IMR-90 (cell line): ENCODE results near the gene CWC22. TPM values are rescaled to one million over a fixed set of nuclear protein-coding genes. Genes with fewer than 3 reads are reported as not detected.

Experiments
- ATAC-seq: fragments of 200-7000 bp; cut with Tn5 transposase; 2 replicates; pipeline ENCODE4 v1.9.1; 2020; ENCODE audit warnings: low read depth, mild to moderate bottlenecking, moderate library complexity
- BruUV-seq: library from RNA; stranded (reverse); fragments of 400-500 nt; replicated peaks from 2 replicates; lab custom pipeline; 2021; lab: Mats Ljungman, UMichigan
- CTCF ChIA-PET: fragments of 300-600 bp; formaldehyde crosslinking; extraction: SDS; loops from one replicate; lab custom pipeline; 2021; ENCODE audit warnings: antibody characterized with exemption; lab: Yijun Ruan, JAX
- POLR2A ChIA-PET: fragments of 300-600 bp; sonication (Branson Sonifier 250); formaldehyde crosslinking; loops from one replicate; lab custom pipeline; 2022; ENCODE audit warnings: antibody characterized with exemption; ENCODE audit not compliant: unreplicated experiment; lab: Charles Lee
- DNase-seq: peaks from one replicate; pipeline ENCODE4 v3.0.0; 2013
- H2AFZ ChIP-seq: replicated peaks from 2 replicates; pipeline ENCODE3; 2013; ENCODE audit warnings: low read length, mild to moderate bottlenecking; ENCODE audit not compliant: poor library complexity
- H2AK5ac ChIP-seq: 2 replicates; pipeline ENCODE4 v1.6.1; 2013; ENCODE audit warnings: low read depth, low read length, inconsistent platforms
- H2AK9ac ChIP-seq: replicated peaks from 2 replicates; pipeline ENCODE3; 2013; ENCODE audit warnings: mild to moderate bottlenecking, low read depth, low read length, moderate library complexity; ENCODE audit not compliant: poor library complexity
- H2BK120ac ChIP-seq: 2 replicates; pipeline ENCODE4 v1.6.1; 2013; ENCODE audit warnings: low read depth, low read length, inconsistent platforms
- H2BK15ac ChIP-seq: 3 replicates; pipeline ENCODE4 v1.6.1; 2013; ENCODE audit warnings: low read depth, low read length, inconsistent platforms
- H2BK20ac ChIP-seq: 2 replicates; pipeline ENCODE4 v1.6.1; 2013; ENCODE audit warnings: low read depth, mild to moderate bottlenecking, inconsistent platforms, low read length, moderate library complexity
- H2BK5ac ChIP-seq: 2 replicates; pipeline ENCODE4 v1.6.1; 2013; ENCODE audit warnings: mild to moderate bottlenecking, low read depth, low read length, inconsistent platforms; ENCODE audit not compliant: poor library complexity, severe bottlenecking
- H3K14ac ChIP-seq: replicated peaks from 2 replicates; pipeline ENCODE4 v1.6.1; 2013; ENCODE audit warnings: low read depth, low read length, inconsistent platforms
- H3K18ac ChIP-seq: 2 replicates; pipeline ENCODE4 v1.6.1; 2013; ENCODE audit warnings: low read depth, low read length, control low read depth
- H3K23ac ChIP-seq: 2 replicates; pipeline ENCODE4 v1.6.1; 2013; ENCODE audit warnings: low read depth, low read length, inconsistent platforms
- H3K27ac ChIP-seq: 2 replicates; pipeline ENCODE4 v1.5.1; 2013; ENCODE audit warnings: mild to moderate bottlenecking, control low read depth, low read length; ENCODE audit not compliant: insufficient read depth
- H3K27me3 ChIP-seq: 2 replicates; pipeline ENCODE4 v1.6.1; 2013; ENCODE audit warnings: low read length; ENCODE audit not compliant: control insufficient read depth, insufficient read depth
- H3K36me3 ChIP-seq: 2 replicates; pipeline ENCODE4 v1.6.1; 2013; ENCODE audit warnings: low read length, mixed read lengths; ENCODE audit not compliant: control insufficient read depth, insufficient read depth
- H3K4ac ChIP-seq: 2 replicates; pipeline ENCODE4 v1.6.1; 2013; ENCODE audit warnings: low read depth, low read length, inconsistent platforms
- H3K4me1 ChIP-seq: 2 replicates; pipeline ENCODE4 v1.6.1; 2013; ENCODE audit warnings: low read length, mixed read lengths; ENCODE audit not compliant: control insufficient read depth, insufficient read depth
- H3K4me2 ChIP-seq: 2 replicates; pipeline ENCODE4 v1.6.1; 2013; ENCODE audit warnings: low read depth, mild to moderate bottlenecking, control low read depth, low read length, moderate library complexity
- H3K4me3 ChIP-seq: 2 replicates; pipeline ENCODE4 v1.5.1; 2013; ENCODE audit warnings: low read depth, mild to moderate bottlenecking, control low read depth, low read length, moderate library complexity; ENCODE audit not compliant: insufficient read depth
- H3K56ac ChIP-seq: 2 replicates; pipeline ENCODE4 v1.6.1; 2013; ENCODE audit warnings: low read length, inconsistent platforms; ENCODE audit not compliant: insufficient read depth; ENCODE audit errors: extremely low read depth
- H3K79me1 ChIP-seq, 2 experiments: 2 replicates each; pipeline ENCODE4 v1.6.1; 2013; ENCODE audit warnings: low read length in 2 of 2, inconsistent platforms in 1 of 2, low read depth in 1 of 2
- H3K9ac ChIP-seq: 2 replicates; pipeline ENCODE4 v1.6.1; 2013; ENCODE audit warnings: low read depth, low read length, control low read depth
- H3K9me1 ChIP-seq: 2 replicates; pipeline ENCODE4 v1.6.1; 2013; ENCODE audit warnings: low read length, inconsistent platforms; ENCODE audit not compliant: insufficient read depth
- H3K9me3 ChIP-seq: 2 replicates; pipeline ENCODE4 v1.6.1; 2013; ENCODE audit warnings: low read length; ENCODE audit not compliant: control insufficient read depth, insufficient read depth
- H4K20me1 ChIP-seq: 2 replicates; pipeline ENCODE4 v1.6.1; 2013; ENCODE audit warnings: low read length, inconsistent platforms; ENCODE audit not compliant: insufficient read depth
- H4K5ac ChIP-seq: 2 replicates; pipeline ENCODE4 v1.6.1; 2013; ENCODE audit warnings: mild to moderate bottlenecking, low read depth, low read length, control low read depth
- H4K8ac ChIP-seq, 2 experiments: 2 replicates each; pipeline ENCODE4 v1.6.1; 2013; ENCODE audit warnings: low read depth in 2 of 2, low read length in 2 of 2, control low read depth in 1 of 2, inconsistent platforms in 1 of 2
- H4K91ac ChIP-seq: 2 replicates; pipeline ENCODE4 v1.6.1; 2013; ENCODE audit warnings: low read depth, low read length, inconsistent platforms; ENCODE audit not compliant: insufficient read depth
- CTCF ChIP-seq: conservative IDR thresholded peaks from 2 replicates; pipeline ENCODE4 v1.5.1; 2012; ENCODE audit warnings: mild to moderate bottlenecking, low read depth, low read length, improper control_type of control experiment
- USF2 ChIP-seq: fragments of 150-350 bp; IDR thresholded peaks from 2 replicates; pipeline ENCODE4 v1.6.1; 2017; ENCODE audit warnings: mild to moderate bottlenecking, antibody characterized with exemption, low read length, low read depth
- WGBS, 2 experiments: methylation state at CpG; one replicate each; pipeline versions ENCODE4 v1.1.5 to v1.1.7; 2013; ENCODE audit warnings: missing lambda C conversion rate in 2 of 2; ENCODE audit not compliant: insufficient read length in 1 of 2; ENCODE audit errors: extremely low coverage in 2 of 2; 5-methylcytosine and 5-hydroxymethylcytosine counted together
- dilution Hi-C: fragments of 300-500 bp; cut with HindIII; formaldehyde crosslinking; loops from one replicate; pipeline ENCODE4 v1.14.3; 2018; ENCODE audit warnings: low sequenced_read_pairs; ENCODE audit not compliant: unreplicated experiment
- in situ Hi-C: fragments of 300-500 bp; cut with MboI; formaldehyde crosslinking; loops from 3 replicates; pipeline ENCODE4 v1.14.3; 2019; ENCODE audit warnings: low sequenced_read_pairs, inconsistent platforms, mixed read lengths
- intact Hi-C: fragments of 100-400 bp; cut with micrococcal nuclease; formaldehyde crosslinking; loops from 2 replicates; pipeline ENCODE4 v1.10.0; 2022
- microRNA-seq, 2 experiments: library from miRNA; stranded (forward) in 1 of 2; unstranded in 1 of 2; fragments of 10-50 nt in 1 of 2; fragments of <30 nt in 1 of 2; gene quantifications in 1 of 2; microRNA quantifications in 1 of 2; one replicate each; pipeline versions ENCODE3 to v1.1.0; 2013 to 2020; ENCODE audit not compliant: insufficient read depth in 1 of 2, insufficient read length in 1 of 2, unreplicated experiment in 1 of 2
- polyA plus RNA-seq, 3 experiments: library from polyadenylated mRNA; depleted of rRNA; stranded (reverse); fragments of >200 nt; gene quantifications; 2 replicates each; pipeline ENCODE4 v1.2.3, GENCODE V29; 2012; ENCODE audit warnings: low replicate concordance in 1 of 3
- small RNA-seq, 5 experiments: library from RNA; depleted of rRNA; stranded (forward); fragments of <200 nt; gene quantifications; one replicate each; pipeline ENCODE3, GENCODE V24; 2012
- total RNA-seq: library from RNA; depleted of rRNA; stranded (reverse); fragments of >200 nt; gene quantifications from 2 replicates; pipeline ENCODE4 v1.2.3, GENCODE V29; 2012; rRNA removed

CWC22 gene
- total and polyA plus RNA-seq, 2 of the 4 experiments (the other 2 are of a cell fraction): 4.5 to 17.9 TPM

GRCh38 chr2:179898873-179899272, 108.2 kb downstream of the CWC22 start:
- Histone ChIP-seq H3K9me3 (no peaks in the 10 kb centered on the region), H3K4me1 (no peaks in the 10 kb centered on the region), H4K20me1 (no peaks in the 10 kb centered on the region), H2BK15ac (no peak overlapping the region), H2AK5ac (no peak overlapping the region), H3K4ac (no peak overlapping the region), H2BK5ac (no peak overlapping the region), H3K4me2 (no peak overlapping the region), H3K4me3 (no peak overlapping the region), H3K36me3 (no peaks in the 10 kb centered on the region), H3K23ac (no peak overlapping the region), H4K91ac (no peak overlapping the region), H4K8ac (no peak overlapping the region), H3K9ac (no peak overlapping the region), H3K27me3 (no peaks in the 10 kb centered on the region), H2AFZ (no peak overlapping the region), H3K27ac (no peak overlapping the region), H3K18ac (no peak overlapping the region), H3K9me1 (no peaks in the 10 kb centered on the region), H2BK120ac (no peak overlapping the region), H2AK9ac (no peak overlapping the region), H2BK20ac (no peak overlapping the region), H3K56ac (no peak overlapping the region), H4K5ac (no peak overlapping the region), H3K79me1 (no peaks in the 10 kb centered on the region), H3K14ac (no peak overlapping the region)
- intact Hi-C loops: no loop called here
- TF ChIP-seq CTCF (peak; percentile 29), USF2 (no peak)
- no CpG with 5 or more reads among the region's 4 CpGs for WGBS, 2 experiments
- DNase-seq (peak; percentile 17), ATAC-seq (no peak)
- dilution Hi-C loops: no loop called here
- ChIA-PET POLR2A (no interaction called here), CTCF (interaction anchor here (0.5 to 0.7 kb wide), 2 partner anchors 14 to 618 kb away, joined by 3 to 4 read pairs; no protein-coding TSS in a partner anchor)
- no TSS peak for BruUV-seq
- in situ Hi-C loops: no loop called here

Small RNA genes within 50 kb of the gene (microRNA-seq; reads per million reads assigned to microRNA genes)
- gene RF00416 (ENCODE audit: insufficient read depth, insufficient read length): not detected

Small RNA genes within 50 kb of the gene (small RNA-seq; reads per million reads assigned to genes)
- gene RF00416: 0 reads per million in 5 experiments

Other genes starting within 250 kb of the CWC22 start
- gene ZNF385B, start 145.7 kb downstream of the CWC22 start, total RNA-seq: under 0.01 TPM in 1 of 2 replicates, not detected in the other
- 0.03 TPM in 1 of 2 replicates, not detected in the other for gene ZNF385B, start 145.7 kb downstream of the CWC22 start, polyA plus RNA-seq (2012; rRNA removed)